ENCODE data around the gene LIPE.

The LIPE gene

DNA sequence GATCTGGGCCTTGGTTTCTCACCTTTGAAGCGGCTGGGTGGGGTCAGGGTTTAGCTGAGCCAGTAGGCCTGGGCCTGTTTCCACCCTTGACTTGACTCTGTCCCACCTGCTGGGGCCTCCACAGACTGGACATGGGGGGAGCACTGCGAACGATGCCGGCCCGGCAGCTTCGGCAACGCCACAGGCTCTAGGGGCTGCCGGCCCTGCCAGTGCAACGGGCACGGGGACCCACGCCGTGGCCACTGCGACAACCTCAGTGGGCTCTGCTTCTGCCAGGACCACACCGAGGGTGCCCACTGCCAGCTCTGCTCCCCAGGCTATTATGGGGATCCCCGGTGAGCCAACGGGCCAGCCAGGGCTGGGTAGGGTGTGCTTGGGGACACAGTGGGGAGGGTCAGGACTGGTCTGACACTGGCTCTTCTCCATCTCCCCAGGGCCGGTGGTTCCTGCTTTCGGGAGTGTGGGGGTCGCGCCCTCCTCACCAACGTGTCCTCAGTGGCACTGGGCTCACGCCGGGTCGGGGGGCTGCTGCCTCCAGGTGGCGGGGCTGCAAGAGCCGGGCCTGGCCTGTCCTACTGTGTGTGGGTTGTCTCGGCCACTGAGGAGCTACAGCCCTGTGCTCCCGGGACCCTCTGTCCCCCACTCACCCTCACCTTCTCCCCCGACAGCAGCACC is 73.7 kb downstream of the LIPE start:
- no peak for DNase-seq (ENCODE audit: low spot score)

GRCh38 chr19:42352301-42353259 is 74.6 kb downstream of the LIPE start:
- DNase-seq (ENCODE audit: low spot score) = no peak
